ENCODE results near the gene TRIM10. TPM values are rescaled to one million over a fixed set of nuclear protein-coding genes. Genes with fewer than 3 reads are reported as not detected.
A peak's percentile ranks its signal among the peaks of the same experiment; 100 is the strongest.

The TRIM10 gene
- total and polyA plus RNA-seq, 3 donors from 2014 or later, result 0.17 to 0.25 TPM; not detected in 1

- DNase-seq, result peak; percentile 20
- intact Hi-C loops (cut with DNase I; ENCODE audit: low total_unique reads), result no loop called here
- peak overlapping the region; percentile 44 to 48 for H3K4me3 ChIP-seq
- no peaks in the 10 kb centered on the region for H3K36me3 ChIP-seq (ENCODE audit: low read depth, missing control alignments)
- TF ChIP-seq CTCF (IDR thresholded peaks at IDR 0.05), result no peak
- no peak for TF ChIP-seq POLR2A (IDR thresholded peaks at IDR 0.05)
- H3K9me3 ChIP-seq, result no peaks in the 10 kb centered on the region
- 38 to 51% methylated on average over 15 of the region's 15 CpGs for WGBS, 2 donors
- H3K27me3 ChIP-seq, result no peaks in the 10 kb centered on the region
- H3K4me1 ChIP-seq, result peaks cover 19% of the 10 kb centered on the region
- peak overlapping the region; percentile 60 to 61 for H3K27ac ChIP-seq
Observed at GRCh38 chr6:30102414-30102969, 58.5 kb downstream of the TRIM10 start.

Small RNA genes lying within 50 kb of the gene (small RNA-seq; reads per million reads assigned to genes)
- gene RF00554, result 0 reads per million in 2 donors

Other genes with a start within 250 kb of the TRIM10 start
- gene HLA-A, start 218.7 kb downstream of the TRIM10 start, total RNA-seq, result 100 to 1,000 TPM; 282 to 504 TPM
- 586 TPM for gene HLA-A, start 218.7 kb downstream of the TRIM10 start, polyA plus RNA-seq (ENCODE audit: insufficient read depth, low read depth, low replicate concordance)
- gene POLR1H, start 99.9 kb downstream of the TRIM10 start, total RNA-seq, result 10 to 100 TPM; 29.4 to 33.7 TPM
- 56.8 TPM for gene POLR1H, start 99.9 kb downstream of the TRIM10 start, polyA plus RNA-seq (ENCODE audit: insufficient read depth, low read depth, low replicate concordance)
- 10 to 100 TPM; 40.2 to 55.0 TPM for gene PPP1R11, start 94.0 kb downstream of the TRIM10 start, total RNA-seq
- 91.8 TPM for gene PPP1R11, start 94.0 kb downstream of the TRIM10 start, polyA plus RNA-seq (ENCODE audit: insufficient read depth, low read depth, low replicate concordance)
- 1 to 10 TPM; 3.5 to 4.3 TPM for gene RNF39, start 85.4 kb downstream of the TRIM10 start, total RNA-seq
- gene RNF39, start 85.4 kb downstream of the TRIM10 start, polyA plus RNA-seq (ENCODE audit: insufficient read depth, low read depth, low replicate concordance), result 2.7 TPM
- gene TRIM31, start 48.1 kb downstream of the TRIM10 start, total RNA-seq, result 1 to 10 TPM in 1 of 2 donors, under 1 TPM in 1; 0.50 to 4.0 TPM
- gene TRIM31, start 48.1 kb downstream of the TRIM10 start, polyA plus RNA-seq (ENCODE audit: insufficient read depth, low read depth, low replicate concordance), result 6.4 TPM
- gene TRIM40, start 25.1 kb downstream of the TRIM10 start, total RNA-seq, result under 1 TPM; 0.19 to 0.79 TPM
- 7.5 TPM for gene TRIM40, start 25.1 kb downstream of the TRIM10 start, polyA plus RNA-seq (ENCODE audit: insufficient read depth, low read depth, low replicate concordance)
- gene TRIM15, start 2.3 kb upstream of the TRIM10 start, total RNA-seq, result under 1 TPM in 1 of 2 donors, not detected in 1; 0.25 TPM
- gene TRIM15, start 2.3 kb upstream of the TRIM10 start, polyA plus RNA-seq (ENCODE audit: insufficient read depth, low read depth, low replicate concordance), result 1.1 TPM
- 10 to 100 TPM; 67.1 to 75.8 TPM for gene TRIM26, start 52.2 kb upstream of the TRIM10 start, total RNA-seq
- gene TRIM26, start 52.2 kb upstream of the TRIM10 start, polyA plus RNA-seq (ENCODE audit: insufficient read depth, low read depth, low replicate concordance), result 40.3 TPM
- 10 to 100 TPM; 30.6 to 33.6 TPM for gene TRIM39, start 165.7 kb upstream of the TRIM10 start, total RNA-seq
- 58.1 TPM for gene TRIM39, start 165.7 kb upstream of the TRIM10 start, polyA plus RNA-seq (ENCODE audit: insufficient read depth, low read depth, low replicate concordance)
- 100 to 1,000 TPM in 1 of 2 donors, 10 to 100 TPM in 1; 94.3 to 101 TPM for gene RPP21, start 183.9 kb upstream of the TRIM10 start, total RNA-seq
- 49.8 TPM for gene RPP21, start 183.9 kb upstream of the TRIM10 start, polyA plus RNA-seq (ENCODE audit: insufficient read depth, low read depth, low replicate concordance)